Measurements from ENCODE around the gene CREB3L2.
"Not testable (repeated sequence)": the region's sequence is repeated elsewhere in the genome, so short reads cannot be mapped to it uniquely, and the experiment has no call there.

Gene CREB3L2

DNA sequence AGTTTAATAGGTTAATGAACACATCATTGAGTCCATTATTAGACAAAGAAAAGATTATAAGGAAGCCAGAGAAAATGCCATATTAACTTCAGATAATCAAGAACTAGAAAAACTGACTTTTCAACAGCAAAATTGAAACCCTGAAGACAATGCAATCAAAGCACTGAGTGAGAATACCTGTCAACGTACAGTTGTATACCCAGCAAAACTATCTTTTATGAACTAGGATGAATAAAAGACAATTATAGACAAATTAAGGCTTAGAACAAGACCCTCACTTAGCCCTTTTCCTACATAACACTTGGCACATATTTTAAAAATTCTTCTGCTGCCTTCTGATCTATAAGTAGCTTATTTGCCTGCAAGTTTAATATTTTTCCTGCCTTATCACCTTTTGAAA lies 136.1 kb downstream of the CREB3L2 start:
- no peak for DNase-seq

DNA sequence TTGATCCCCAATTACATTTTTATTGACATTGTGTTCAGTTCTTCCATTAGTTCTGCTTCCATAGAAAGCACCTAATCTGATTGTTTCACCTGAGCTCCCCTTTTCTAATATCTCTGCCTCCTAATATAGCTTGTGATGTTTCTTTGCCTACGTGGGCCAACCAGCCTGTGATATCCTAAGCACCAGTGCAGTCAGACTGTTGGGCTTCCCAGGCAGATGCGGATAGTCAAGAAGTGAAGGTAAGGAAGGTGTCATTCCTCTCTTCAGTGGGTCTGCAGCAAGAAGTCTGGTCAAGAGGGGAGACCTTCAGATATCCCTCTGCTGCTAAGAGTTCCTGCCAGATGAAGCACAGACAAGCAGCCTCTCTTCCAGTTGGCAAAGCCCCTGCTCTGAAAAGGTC lies 138.9 kb downstream of the CREB3L2 start:
- no peak for DNase-seq

DNA sequence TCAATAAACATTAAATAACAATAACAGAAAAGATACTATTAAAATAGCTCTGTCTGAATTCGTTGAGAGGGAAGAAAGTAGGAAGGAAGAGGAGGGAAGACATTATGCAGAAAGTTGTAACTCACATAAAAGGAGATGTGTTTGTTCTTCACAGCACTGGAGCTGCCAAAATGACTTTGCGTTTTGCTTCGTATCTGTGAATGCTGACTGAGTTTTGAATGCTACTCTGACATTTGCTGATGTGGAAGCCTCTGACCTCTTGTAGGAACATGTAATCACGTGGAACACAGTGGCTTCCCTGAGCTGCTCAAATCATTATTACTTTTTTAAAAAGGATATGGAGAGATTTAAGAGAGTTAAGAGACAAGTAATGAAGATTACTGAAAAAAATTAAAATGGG lies 139.5 kb downstream of the CREB3L2 start:
- no peak for DNase-seq

DNA sequence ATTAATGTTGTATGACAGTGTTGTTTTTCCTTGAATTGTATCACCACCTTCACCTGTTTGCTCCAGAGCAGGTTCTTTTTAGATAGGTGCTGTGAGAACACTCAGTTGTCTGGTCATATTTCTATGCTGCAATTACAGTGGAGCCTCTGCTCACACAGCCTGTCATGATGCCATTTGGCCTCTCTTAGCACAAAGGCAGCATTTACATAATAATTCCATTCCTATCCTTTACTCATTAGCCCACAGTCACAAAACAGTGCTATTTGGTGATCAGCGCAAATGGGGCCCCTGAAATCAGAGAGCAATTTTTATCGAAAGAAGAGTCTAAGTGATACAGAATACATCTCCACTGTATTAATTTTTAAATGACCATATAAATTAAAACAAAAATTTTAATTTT lies 141.3 kb downstream of the CREB3L2 start:
- no peak for DNase-seq

DNA sequence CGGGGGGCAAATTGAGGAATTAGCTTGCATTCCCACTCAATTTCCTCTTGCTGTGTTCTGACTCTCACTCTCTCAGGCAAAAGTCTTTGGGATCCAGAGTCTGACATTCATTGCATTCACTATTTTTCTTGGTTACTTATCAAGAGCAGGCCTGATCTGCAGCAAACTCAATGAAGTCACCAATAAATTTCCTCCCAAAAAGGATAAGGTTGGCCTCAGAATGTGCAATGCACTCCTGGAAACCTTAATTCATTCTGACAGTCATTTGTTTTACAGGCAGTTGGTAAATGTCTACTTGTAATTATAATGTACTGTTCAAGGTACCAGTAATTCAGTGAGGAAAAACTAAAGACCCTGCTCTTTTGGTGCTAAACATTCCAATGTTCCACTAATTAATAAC lies 148.8 kb downstream of the CREB3L2 start:
- no peak for DNase-seq

DNA sequence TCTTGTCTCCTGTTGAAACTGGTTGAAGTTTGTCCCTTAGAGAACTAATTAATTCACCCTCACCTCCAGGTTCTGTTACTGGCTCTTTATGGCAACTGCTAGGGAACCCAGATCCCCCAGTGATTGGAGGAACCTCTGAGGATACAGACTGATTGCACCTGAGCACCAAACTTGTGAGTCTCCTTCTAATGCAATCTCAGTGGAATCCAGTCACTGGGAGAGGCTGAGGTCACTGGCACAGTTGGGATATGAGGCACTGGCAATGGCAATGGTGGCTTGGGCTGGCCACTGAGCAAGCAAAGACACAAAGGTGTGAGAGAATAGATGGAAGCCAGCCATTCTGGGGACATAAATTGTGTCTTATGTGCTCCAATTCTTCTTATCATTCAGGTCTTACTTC lies 149.8 kb downstream of the CREB3L2 start:
- DNase-seq = no peak

DNA sequence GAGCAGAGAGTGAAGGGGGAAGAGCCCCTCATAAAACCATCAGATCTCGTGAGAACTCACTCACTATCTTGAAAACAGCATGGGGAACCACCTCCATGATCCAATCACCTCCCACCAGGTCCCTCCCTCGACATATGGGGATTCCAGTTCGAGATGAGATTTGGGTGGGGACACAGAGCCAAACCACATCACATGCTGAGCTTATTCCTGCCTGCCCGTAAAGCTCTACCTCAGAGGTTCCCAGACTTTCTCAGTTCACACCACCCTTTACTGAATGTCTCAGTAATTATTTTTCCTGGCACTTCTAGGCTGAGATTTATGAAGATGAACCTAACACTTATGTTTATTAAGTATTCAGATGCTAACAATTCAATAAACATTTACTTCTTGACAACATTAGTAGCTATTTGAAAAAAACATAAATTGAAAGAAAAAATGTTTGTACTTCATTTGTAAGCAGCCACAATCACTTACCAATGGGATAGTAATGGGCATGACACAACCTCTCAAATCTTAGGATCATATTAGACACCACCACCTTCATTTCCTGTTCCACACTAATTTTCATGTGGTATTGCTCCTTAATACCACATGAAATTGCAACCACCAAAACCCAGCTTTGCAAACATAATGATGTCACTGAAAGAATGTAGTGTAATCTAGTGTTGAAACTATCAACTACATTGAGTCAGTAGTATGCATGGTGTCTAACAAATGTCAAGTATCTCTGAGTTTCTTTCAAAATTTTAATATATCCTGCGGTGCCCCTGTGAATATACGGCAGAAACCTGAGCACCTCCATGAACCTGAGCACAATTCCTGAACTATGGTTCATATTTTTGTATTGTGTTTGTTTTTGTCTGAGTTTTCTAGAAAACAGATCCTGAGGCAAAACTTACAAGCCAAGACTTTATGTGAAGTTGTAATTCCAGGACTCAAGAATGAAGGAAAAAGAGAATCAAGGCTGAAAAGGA lies 150.6 kb downstream of the CREB3L2 start:
- DNase-seq = no peak

DNA sequence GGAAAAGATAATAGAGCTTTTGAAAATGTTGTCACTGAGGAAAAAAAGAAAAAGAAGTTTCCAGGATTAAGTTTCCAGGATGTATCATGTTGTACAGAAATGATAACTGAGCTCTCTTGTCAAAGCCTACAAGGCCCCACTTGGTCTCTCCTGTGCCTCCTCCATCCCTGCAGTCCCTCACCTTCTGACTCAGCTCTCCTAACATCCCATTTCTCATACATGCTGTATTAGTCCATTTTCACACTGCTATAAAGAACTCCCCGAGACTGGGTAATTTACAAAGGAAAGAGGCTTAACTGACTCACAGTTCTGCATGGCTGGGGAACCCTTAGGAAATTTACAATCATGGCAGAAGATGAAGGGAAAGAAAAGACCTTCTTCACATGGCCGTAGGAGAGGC lies 151.3 kb downstream of the CREB3L2 start:
- DNase-seq = no peak

DNA sequence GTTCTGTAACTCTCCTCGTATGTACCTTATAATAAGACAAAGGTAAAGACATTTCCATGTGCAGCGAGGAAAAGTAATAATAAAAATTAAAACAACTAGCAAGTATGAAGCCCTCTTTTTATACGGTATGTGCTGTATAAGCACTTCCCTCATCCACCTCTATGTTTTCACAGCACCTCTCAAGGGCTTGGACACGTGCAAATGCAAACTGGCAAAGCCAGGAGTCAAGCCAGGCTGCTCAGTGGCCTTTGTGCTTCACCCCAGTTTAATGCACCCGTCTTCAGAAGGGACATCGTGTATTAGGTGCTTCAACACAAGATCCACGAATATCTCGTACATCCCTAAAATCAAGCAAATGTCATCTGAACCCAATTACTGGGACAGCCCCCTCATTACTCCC lies 153.8 kb downstream of the CREB3L2 start:
- no peak for DNase-seq

DNA sequence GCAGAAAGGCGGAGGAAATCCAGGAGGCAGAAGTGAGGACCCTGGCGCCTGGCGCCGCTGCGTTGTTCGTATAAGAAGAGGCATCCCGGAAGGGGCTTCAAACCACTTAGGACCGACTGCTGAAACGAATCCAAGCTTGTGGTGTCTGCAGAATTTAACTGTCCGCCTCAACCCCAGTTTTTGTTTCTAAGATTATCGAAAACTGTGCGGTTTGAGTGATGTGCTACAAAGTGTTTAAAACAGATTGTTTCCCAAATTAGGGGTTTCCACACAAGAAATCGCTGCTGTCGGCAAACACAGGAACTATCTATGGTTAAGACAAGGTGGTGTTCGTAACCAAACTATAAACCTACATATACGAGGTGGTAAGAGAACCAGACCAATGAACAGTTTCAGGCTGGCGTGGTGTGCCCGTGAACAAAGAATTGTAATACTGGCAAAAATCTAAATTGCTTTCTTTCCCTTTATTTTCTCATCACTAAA lies 154.3 kb downstream of the CREB3L2 start:
- no peak for DNase-seq

DNA sequence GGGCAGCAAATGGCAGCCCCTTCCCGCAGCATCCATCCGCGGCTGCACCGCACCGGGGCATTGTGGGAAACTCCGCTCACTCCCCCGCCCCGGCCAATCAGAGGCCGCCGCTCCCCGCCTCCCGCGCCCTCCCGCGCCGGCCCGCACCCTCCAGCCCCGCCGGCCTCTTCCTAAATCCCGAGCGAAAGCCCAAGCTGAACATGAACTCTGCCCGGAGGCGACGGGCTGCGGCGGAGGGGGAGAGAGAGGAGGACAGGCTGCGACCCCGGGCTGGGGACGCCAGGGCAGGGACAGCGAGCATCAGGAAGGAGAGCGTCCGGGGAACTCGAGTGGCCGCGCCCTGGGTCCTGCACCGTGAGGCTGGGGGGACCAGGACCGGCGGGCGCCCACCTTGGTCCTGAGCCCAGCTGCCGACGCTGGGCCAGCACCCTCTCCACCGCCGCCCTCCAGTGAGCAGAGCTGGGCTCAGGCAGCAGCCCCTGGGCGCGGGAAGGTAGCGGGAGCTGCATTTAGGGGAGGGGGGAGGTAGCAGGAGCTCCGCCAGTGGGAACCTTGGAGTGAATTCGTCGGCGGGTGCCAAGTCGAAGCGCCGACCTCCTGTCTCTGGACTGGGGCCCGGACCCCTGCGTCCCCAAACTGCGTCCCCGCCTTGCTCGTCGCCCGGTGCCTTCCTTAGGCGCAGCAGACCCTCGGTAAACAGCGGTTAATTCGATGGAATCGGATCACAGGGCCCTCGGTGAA lies 154.9 kb downstream of the CREB3L2 start, which contains the start of gene DGKI:
Gene DGKI, minus strand, starts transcription at position 148 of the 741 bp plus-strand sequence.
- DNase-seq = peak; percentile 47

DNA sequence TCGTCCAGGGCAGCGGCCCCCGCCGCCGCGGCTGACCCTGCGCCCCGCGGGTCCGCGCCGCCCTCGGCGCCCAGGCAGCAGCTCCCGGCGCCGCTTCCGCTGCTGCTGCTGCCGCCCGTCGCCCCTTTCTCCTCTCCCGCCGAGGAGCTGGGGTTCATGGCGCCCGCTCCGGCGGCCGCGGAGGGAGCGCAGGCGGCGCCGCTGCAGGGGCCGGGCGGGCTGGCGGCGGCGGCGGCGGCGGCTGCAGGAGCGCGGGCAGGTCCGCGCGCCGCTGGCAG lies 155.4 kb downstream of the CREB3L2 start:
- no peak for DNase-seq

DNA sequence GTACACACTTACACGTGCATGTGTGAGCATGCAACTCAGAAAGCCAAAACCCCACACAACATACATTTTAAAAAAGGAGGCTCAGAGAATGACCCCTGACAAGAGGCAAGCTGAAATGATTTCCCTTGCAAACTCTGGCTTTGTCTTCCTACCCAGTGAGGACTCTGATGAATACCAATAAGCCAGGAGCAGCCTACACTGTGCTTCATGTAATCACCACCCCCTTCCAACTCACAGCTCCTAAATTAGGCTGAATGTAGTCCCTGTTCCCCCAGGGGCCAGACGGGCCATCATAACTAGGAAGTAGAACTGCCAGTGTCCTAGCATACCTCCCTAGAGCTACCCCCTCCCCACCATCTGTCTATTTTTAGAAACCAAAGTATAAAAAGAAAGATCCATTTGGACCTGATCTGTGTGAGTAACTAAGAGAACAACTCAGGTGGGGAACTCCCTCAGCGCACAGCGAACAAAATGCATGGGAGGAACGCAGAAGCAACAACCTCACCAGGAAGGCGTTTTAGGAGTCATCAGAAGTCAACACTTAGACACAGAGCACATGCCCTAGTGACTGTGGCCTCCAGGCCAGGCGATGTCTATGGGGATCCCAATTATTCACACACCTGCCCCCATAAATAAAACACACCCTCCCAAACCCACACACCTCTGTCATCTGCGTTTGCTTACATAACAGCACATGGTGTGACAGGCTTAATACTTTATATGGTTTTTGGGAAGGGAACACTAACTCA lies 157.0 kb downstream of the CREB3L2 start:
- no peak for DNase-seq

DNA sequence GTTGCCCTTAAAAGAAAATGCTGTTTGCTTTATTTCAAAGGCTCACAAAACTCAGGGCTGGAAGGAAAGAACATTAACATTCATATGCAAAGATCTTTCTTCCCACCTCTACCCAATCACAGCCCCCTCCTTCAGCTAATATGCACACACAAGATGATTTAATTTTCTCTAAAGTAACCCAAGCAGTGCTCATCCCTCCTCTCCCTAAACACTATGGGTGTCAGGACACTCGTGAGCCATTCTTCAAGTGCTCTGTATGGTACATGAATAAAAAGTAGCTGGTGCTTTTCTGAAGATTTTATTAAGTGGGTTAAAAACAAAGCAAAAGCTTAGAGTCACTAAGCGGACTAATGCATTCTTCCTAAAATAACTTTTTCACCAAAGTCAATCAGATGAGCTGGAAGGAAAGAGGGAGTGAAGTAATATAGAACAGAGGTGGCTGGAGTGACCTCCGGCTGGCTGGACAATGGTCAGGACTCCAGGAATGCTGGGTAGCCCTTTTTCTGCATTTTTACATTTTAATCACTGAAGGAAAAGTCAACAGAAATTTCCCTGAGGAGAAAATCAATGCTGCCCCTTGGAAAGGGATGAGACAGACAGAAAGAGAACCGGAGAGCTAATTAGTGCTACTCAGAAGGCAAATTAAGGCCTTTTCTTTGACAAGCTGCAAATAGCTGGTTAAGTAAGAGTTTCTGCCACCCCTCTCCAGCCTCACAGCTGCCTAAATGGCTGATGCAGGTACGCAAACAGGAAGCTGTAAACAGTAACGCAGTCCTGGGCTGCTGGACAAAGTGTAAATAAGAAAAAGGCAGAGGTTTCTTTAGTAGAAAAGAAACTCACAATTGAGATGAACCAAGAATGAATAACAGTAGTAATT lies 161.7 kb downstream of the CREB3L2 start:
- no peak for DNase-seq

DNA sequence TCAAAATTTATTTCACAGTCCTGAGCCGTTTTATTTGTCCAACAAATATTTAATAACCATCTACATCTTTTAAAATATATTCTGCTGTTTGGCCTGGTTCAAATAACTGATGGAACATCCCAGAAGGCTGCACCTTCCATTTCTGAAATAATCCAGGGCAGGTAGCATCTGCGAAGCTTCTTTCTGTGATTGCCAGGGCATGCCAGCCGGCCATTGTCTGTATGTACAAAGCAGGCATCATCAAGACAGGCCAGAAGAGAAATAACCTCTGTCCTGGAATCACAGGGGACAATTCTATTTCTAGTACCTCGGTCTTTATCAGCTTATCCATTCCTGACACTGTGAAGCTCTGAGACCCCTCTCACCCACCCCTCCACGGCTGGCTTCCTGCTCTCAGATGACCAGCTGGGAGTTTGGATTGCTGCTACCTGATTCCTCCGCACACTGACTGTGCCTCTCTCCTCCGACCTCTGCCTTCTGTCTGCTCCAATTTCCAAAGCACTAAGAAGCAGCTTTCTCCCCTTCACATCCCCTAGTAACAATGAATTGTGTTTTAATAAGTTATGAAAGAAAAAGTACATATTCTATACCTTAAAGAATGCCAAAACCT lies 163.1 kb downstream of the CREB3L2 start:
- no peak for DNase-seq

DNA sequence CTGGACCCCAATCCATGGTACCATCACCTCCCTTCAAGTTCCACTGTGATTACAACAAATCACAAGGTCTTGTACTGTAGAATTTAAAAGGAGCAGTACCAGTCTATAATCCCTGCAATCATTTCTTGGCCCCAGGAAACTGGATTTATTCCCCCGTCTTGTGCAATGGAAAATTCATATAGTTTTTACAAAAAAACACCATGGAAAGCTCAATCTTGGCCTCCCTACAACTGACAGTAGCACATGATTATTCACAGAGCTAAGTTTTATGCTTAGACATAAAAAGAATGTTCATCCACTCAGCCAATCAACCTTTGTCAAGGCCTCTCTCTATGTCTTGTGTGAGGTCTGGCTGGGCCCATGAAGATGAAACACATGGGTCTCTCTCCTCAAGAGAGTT lies 165.3 kb downstream of the CREB3L2 start:
- DNase-seq = no peak

DNA sequence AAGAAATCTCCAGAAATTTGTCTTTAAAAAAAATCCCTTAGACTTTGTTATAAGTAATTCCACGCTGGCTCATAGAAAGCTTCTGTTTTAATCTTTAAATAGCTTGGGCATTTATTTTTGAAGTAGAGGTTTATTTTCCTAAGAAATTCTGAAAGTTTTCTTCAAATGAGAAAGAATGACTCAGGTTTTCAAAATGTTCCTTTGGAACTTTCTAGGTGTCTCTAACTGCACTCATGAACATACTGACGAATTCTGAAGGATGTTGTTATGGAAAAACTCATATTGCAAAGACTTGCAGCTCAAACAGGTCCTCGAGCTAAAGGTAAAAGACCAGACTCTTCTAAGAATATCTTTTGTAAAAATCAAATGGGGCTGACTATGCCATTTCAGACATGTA lies 165.8 kb downstream of the CREB3L2 start:
- DNase-seq = no peak

DNA sequence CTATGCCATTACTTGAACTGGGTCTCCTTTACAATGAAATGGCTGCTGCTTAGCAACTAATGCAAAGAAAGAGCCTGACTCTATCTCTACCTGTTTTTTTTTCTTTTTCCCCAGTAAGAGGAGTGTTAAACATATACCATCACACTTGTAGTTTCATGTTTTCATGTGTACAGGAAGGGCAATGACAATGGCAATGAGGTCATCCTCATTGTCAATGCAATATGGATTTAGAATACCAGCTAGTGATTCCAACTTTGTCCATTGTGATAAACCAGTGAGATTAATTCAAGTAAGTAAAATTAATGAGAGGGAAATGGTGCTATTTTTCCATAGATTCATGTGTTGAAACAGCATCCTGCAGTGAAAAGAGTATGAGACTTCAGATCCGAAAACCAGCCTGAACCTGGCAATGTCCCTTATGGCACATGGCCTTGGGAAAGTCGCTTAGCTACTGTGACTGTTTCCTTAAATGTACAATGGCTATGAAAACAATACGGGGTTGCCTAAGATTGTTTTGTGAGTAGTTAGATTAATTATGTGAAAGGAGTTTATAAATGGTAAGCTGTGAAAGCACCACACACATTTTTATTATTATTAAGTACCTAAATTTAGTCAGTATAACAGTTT lies 166.3 kb downstream of the CREB3L2 start:
- DNase-seq = no peak

DNA sequence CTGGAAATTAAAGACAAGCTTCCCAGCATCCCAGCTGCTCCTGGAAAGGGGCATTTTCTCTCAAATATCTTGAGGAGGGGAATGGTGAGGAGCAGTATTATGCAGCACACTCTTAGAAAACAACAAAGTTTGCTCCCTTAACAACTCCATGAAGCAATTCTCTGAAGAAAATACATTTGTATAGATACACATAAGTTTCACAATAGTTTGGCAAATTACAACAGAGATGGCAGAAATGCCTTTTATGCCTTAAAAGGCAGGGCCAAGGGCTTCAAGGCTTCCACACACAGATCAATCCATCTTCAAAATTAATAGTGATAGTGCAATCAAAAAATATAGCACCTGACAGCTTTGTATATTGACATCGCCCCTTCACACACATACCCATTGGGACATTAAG lies 167.3 kb downstream of the CREB3L2 start:
- DNase-seq = no peak

DNA sequence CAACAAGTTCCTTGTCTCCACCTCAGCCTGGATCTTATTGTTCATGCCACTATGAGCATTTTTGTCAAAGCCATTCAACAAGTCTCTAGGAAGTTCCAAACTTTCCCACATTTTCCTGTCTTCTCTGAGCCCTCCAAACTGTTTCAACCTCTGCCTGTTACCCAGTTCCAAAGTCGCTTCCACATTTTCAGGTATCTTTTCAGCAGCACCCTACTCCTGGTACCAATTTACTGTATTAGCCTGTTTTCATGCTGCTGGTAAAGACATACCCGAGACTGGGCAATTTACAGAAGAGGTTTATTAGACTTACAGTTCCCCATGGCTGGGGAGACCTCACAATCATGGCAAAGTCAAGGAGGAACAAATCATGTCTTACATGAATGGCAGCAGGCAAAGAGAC lies 168.9 kb downstream of the CREB3L2 start:
- not testable (repeated sequence) for DNase-seq

DNA sequence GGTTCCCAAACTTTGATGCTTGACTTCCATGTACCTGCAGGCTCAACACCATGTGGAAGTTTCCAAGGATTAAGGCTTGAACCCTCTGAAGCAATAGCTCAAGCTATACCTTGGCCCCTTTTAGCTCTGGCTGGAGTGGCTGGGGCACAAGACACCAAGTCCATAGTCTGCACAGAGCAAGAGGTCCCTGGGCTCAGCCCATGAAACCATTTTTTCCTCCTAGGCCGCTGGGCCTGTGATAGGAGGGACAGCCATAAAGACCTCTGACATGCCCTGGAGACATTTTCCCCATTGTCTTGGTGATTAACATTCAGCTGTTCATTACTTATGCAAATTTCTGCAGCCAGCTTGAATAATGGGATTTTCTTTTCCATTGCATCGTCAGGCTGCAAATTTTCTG lies 169.5 kb downstream of the CREB3L2 start:
- DNase-seq = no peak
